Measurements from ENCODE around the gene KREMEN2. TPM values are rescaled to one million over a fixed set of nuclear protein-coding genes. Genes with fewer than 3 reads are reported as not detected.

Gene KREMEN2
- total and polyA plus RNA-seq, 2 of the 4 experiments (the other 2 are of a cell fraction), result 0.03 TPM; not detected in 1

DNA sequence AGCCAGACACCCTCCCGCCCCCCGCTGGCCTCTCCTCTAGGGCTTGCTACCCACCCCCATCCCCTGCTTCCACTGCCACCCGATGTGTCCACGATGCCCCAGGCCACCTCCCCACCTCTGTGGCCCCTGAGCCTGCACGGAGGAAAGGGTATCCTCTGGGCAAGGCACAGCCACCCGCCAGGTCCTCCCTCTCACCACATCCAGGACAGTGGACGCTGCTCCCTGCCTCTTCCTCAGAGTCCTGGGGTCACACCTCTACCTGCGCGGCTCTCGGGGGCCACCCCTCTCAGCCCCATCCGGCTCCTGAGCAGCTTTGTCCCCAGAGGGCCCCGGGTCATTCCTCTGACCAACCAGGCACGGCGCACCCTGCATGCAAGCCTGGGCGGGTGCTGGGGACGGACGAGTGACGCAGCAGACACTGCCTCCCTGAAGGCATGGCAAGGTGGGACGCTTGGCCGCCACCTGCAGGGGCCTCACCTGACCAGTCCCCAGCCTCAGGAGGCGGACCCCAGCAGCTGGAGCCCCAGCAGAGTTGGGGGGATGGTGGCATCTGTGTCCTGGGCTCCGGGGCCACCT lies 27.6 kb upstream of the KREMEN2 start:
- Histone ChIP-seq H2BK120ac (ENCODE audit: low read depth, low read length) (no peak overlapping the region), H2AK9ac (replicated peaks; ENCODE audit: low read depth, low read length, poor library complexity) (no peak overlapping the region), H4K91ac (ENCODE audit: insufficient read depth, low read depth, low read length) (no peak overlapping the region), H2BK15ac (ENCODE audit: low read depth, low read length) (no peak overlapping the region), H3K27me3 (ENCODE audit: control insufficient read depth, insufficient read depth, low read length) (no peaks in the 10 kb centered on the region), H3K79me1 (ENCODE audit: low read depth in 1 of 2, low read length in 2 of 2) (peaks cover 0 to 4% of the 10 kb centered on the region in 2 experiments; a peak in 1 of 4 replicates), H3K18ac (ENCODE audit: low read depth, low read length) (no peak overlapping the region), H3K4me2 (ENCODE audit: low read depth, low read length) (no peak overlapping the region), H2AFZ (replicated peaks; ENCODE audit: low read length, poor library complexity) (no peak overlapping the region), H3K9me1 (ENCODE audit: insufficient read depth, low read length) (no peaks in the 10 kb centered on the region), H4K20me1 (ENCODE audit: insufficient read depth, low read length) (no peaks in the 10 kb centered on the region), H3K56ac (ENCODE audit: extremely low read depth, insufficient read depth, low read length) (no peak overlapping the region), H2AK5ac (ENCODE audit: low read depth, low read length) (no peak overlapping the region), H3K9me3 (ENCODE audit: control insufficient read depth, insufficient read depth, low read length) (no peaks in the 10 kb centered on the region), H3K27ac (ENCODE audit: insufficient read depth, low read length) (no peak overlapping the region), H4K5ac (ENCODE audit: low read depth, low read length) (no peak overlapping the region), H3K14ac (replicated peaks; ENCODE audit: low read depth, low read length) (no peak overlapping the region), H2BK20ac (ENCODE audit: low read depth, low read length) (no peak overlapping the region), H2BK5ac (ENCODE audit: low read depth, low read length, poor library complexity, severe bottlenecking) (no peak overlapping the region), H3K36me3 (ENCODE audit: control insufficient read depth, insufficient read depth, low read length) (peaks cover 69% of the 10 kb centered on the region), H3K23ac (ENCODE audit: low read depth, low read length) (no peak overlapping the region), H3K9ac (ENCODE audit: low read depth, low read length) (no peak overlapping the region), H3K4me1 (ENCODE audit: control insufficient read depth, insufficient read depth, low read length) (no peaks in the 10 kb centered on the region), H4K8ac (ENCODE audit: low read depth in 2 of 2, low read length in 2 of 2) (no peak overlapping the region), H3K4me3 (ENCODE audit: insufficient read depth, low read depth, low read length) (no peak overlapping the region), H3K4ac (ENCODE audit: low read depth, low read length) (no peak overlapping the region)
- dilution Hi-C loops (cut with HindIII; ENCODE audit: low sequenced_read_pairs, unreplicated experiment), result no loop called here
- DNase-seq, result no peak
- no peak for ATAC-seq (ENCODE audit: low read depth)
- in situ Hi-C loops (cut with MboI; ENCODE audit: low sequenced_read_pairs), result no loop called here
- CTCF ChIA-PET, result no interaction called here
- TF ChIP-seq NFE2L2 (IDR thresholded peaks at IDR 0.05; ENCODE audit: low read depth, low read length) (no peak), RAD21 (IDR thresholded peaks at IDR 0.05; ENCODE audit: low read length) (no peak)
- 93% methylated on average over 4 of the region's 22 CpGs; no CpG with 5 or more reads in 1 of the 2 experiments for WGBS, 2 experiments (ENCODE audit: extremely low coverage in 2 of 2, insufficient read length in 1 of 2)
- intact Hi-C loops (cut with micrococcal nuclease), result no loop called here
- POLR2A ChIA-PET (ENCODE audit: unreplicated experiment), result no interaction called here
- no TSS peak for BruUV-seq (replicated peaks)
